ENCODE data around the gene ARTN. TPM values are rescaled to one million over a fixed set of nuclear protein-coding genes. Genes with fewer than 3 reads are reported as not detected.

ARTN gene
- total and polyA plus RNA-seq, 7 donors, result 0.05 to 0.79 (median 0.43) TPM; not detected in 1

- ATAC-seq (no peak), DNase-seq (no peak)
- H3K27ac ChIP-seq, result no peak overlapping the region
- no peak overlapping the region for H3K4me3 ChIP-seq
- no peaks in the 10 kb centered on the region for H3K9me3 ChIP-seq
- no peaks in the 10 kb centered on the region for H3K27me3 ChIP-seq (ENCODE audit: insufficient read depth in 3 of 3, low read length in 2 of 3)
- no peak for TF ChIP-seq CTCF (IDR thresholded peaks at IDR 0.05)
- intact Hi-C loops (cut with DNase I), result no loop called here
- peaks cover 3% of the 10 kb centered on the region for H3K4me1 ChIP-seq
- 90 to 93% (median 91%) methylated on average over 13 to 16 of the region's 16 CpGs for whole genome bisulfite sequencing, 3 donors
- peaks cover 0 to 38% of the 10 kb centered on the region in 2 donors for H3K36me3 ChIP-seq (ENCODE audit: insufficient read depth in 1 of 2, low read depth in 1 of 2)
These were observed 51.3 kb downstream of the ARTN start for GRCh38 chr1:43984855-43985254.

GRCh38 chr1:43985984-43986595, 52.5 kb downstream of the ARTN start:
- Histone ChIP-seq H3K27ac (no peak overlapping the region), H3K9me3 (no peaks in the 10 kb centered on the region), H3K4me3 (no peak overlapping the region), H3K36me3 (ENCODE audit: insufficient read depth in 1 of 2, low read depth in 1 of 2) (peaks cover 0 to 38% of the 10 kb centered on the region in 2 donors), H3K4me1 (peaks cover 5% of the 10 kb centered on the region), H3K27me3 (ENCODE audit: insufficient read depth in 3 of 3, low read length in 2 of 3) (no peaks in the 10 kb centered on the region)
- no peak for DNase-seq
- no peak for TF ChIP-seq CTCF (IDR thresholded peaks at IDR 0.05)
- ATAC-seq, result no peak
- intact Hi-C loops (cut with DNase I), result no loop called here
- 86 to 89% (median 88%) methylated on average over 4 of the region's 4 CpGs for WGBS, 3 donors

- intact Hi-C loops (cut with DNase I), result no loop called here
- DNase-seq (no peak), ATAC-seq (no peak)
- 82 to 89% (median 84%) methylated on average over 6 of the region's 6 CpGs for WGBS, 3 donors
- no peak overlapping the region for H3K4me3 ChIP-seq
- H3K27me3 ChIP-seq (ENCODE audit: insufficient read depth in 3 of 3, low read length in 2 of 3), result no peaks in the 10 kb centered on the region
- no peak for TF ChIP-seq CTCF (IDR thresholded peaks at IDR 0.05)
- H3K36me3 ChIP-seq (ENCODE audit: insufficient read depth in 1 of 2, low read depth in 1 of 2), result peaks cover 0 to 33% of the 10 kb centered on the region in 2 donors
- no peak overlapping the region for H3K27ac ChIP-seq
- H3K9me3 ChIP-seq, result no peaks in the 10 kb centered on the region
- H3K4me1 ChIP-seq, result peaks cover 6% of the 10 kb centered on the region
These were observed 53.1 kb downstream of the ARTN start for GRCh38 chr1:43986712-43987111.

Other genes with a start within 250 kb of the ARTN start
- 10 to 100 TPM; 34.7 to 53.2 (median 45.0) TPM for gene ST3GAL3, start 226.3 kb upstream of the ARTN start, total RNA-seq
- gene ST3GAL3, start 226.3 kb upstream of the ARTN start, polyA plus RNA-seq, result 10 to 100 TPM; 22.2 to 49.0 (median 44.5) TPM
- 100 to 1,000 TPM in 3 of 4 donors, 10 to 100 TPM in 1; 92.4 to 140 (median 108) TPM for gene IPO13, start 13.1 kb downstream of the ARTN start, total RNA-seq
- gene IPO13, start 13.1 kb downstream of the ARTN start, polyA plus RNA-seq, result 10 to 100 TPM; 26.8 to 93.0 (median 41.5) TPM
- 10 to 100 TPM; 37.8 to 62.9 (median 44.3) TPM for gene DPH2, start 36.2 kb downstream of the ARTN start, total RNA-seq
- 100 to 1,000 TPM in 1 of 3 donors, 10 to 100 TPM in 2; 53.7 to 123 (median 87.6) TPM for gene DPH2, start 36.2 kb downstream of the ARTN start, polyA plus RNA-seq
- gene ATP6V0B, start 41.2 kb downstream of the ARTN start, total RNA-seq, result 100 to 1,000 TPM in 3 of 4 donors, 10 to 100 TPM in 1; 87.9 to 133 (median 106) TPM
- gene ATP6V0B, start 41.2 kb downstream of the ARTN start, polyA plus RNA-seq, result 100 to 1,000 TPM; 159 to 260 (median 236) TPM
- 10 to 100 TPM; 33.5 to 54.9 (median 50.7) TPM for gene B4GALT2, start 45.4 kb downstream of the ARTN start, total RNA-seq
- 10 to 100 TPM; 57.1 to 81.0 (median 60.2) TPM for gene B4GALT2, start 45.4 kb downstream of the ARTN start, polyA plus RNA-seq
- 1 to 10 TPM; 1.1 to 1.9 (median 1.6) TPM for gene CCDC24, start 57.8 kb downstream of the ARTN start, total RNA-seq
- 1 to 10 TPM in 2 of 3 donors, under 1 TPM in 1; 0.83 to 3.9 (median 2.3) TPM for gene CCDC24, start 57.8 kb downstream of the ARTN start, polyA plus RNA-seq
- gene SLC6A9, start 97.7 kb downstream of the ARTN start, total RNA-seq, result 1 to 10 TPM in 1 of 4 donors, under 1 TPM in 3; 0.71 to 1.2 (median 0.75) TPM
- gene SLC6A9, start 97.7 kb downstream of the ARTN start, polyA plus RNA-seq, result under 1 TPM; 0.28 to 0.40 (median 0.40) TPM
- gene KLF17, start 185.0 kb downstream of the ARTN start, total RNA-seq, result not detected
- gene KLF17, start 185.0 kb downstream of the ARTN start, polyA plus RNA-seq, result not detected
- not detected for gene KLF18, start 207.8 kb downstream of the ARTN start, total RNA-seq
- not detected for gene KLF18, start 207.8 kb downstream of the ARTN start, polyA plus RNA-seq

Data from psoas muscle (tissue), 8 donors.